GM04504 (cell line): ENCODE data around the gene LAMA3.

ENCODE experiments used
- DNase-seq: peaks from one replicate; pipeline ENCODE4 v3.0.0-alpha.2; 2012; ENCODE audit warnings: low read depth

Gene LAMA3

GRCh38 chr18:23765931-23766330 lies 76.7 kb downstream of the LAMA3 start:
- DNase-seq = no peak

DNA sequence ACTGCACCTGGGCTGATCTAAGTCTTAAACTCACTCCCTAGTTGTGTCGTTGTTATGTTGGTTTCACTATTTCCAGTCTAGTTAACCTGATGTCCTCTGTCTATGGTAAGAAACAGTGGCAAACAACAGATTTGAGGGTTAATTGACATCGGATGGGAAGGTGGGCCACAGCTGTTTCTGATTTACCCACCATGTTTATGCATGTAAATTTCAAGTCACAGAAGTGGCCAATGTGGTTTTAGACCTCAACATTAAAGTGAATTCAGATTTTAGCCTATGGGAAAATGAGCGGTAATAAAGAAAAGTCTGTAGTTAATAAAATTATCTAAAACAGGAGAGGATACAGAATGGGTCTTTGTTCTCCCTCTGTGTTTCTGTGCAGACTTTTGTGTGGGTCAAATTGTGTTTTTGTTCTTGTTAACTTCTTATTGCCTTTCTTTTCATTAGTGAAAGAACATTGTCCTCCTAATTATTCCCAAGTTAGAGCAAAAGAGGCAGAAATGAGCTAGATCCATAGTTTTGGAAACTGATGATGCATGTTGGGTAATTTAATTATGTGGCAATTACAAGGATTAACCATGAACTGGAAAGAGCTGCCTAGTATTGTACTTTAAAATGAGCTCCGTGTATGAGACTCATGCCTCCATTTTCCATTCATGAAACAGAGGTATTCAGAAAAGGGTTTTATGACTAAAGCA lies 83.2 kb downstream of the LAMA3 start:
- DNase-seq = no peak

- no peak for DNase-seq
These were observed 87.1 kb downstream of the LAMA3 start for GRCh38 chr18:23776306-23776705.

- DNase-seq = no peak
These were observed 89.6 kb downstream of the LAMA3 start for GRCh38 chr18:23778828-23779227.

GRCh38 chr18:23779696-23780303 lies 90.5 kb downstream of the LAMA3 start:
- peak; percentile 6 for DNase-seq

DNA sequence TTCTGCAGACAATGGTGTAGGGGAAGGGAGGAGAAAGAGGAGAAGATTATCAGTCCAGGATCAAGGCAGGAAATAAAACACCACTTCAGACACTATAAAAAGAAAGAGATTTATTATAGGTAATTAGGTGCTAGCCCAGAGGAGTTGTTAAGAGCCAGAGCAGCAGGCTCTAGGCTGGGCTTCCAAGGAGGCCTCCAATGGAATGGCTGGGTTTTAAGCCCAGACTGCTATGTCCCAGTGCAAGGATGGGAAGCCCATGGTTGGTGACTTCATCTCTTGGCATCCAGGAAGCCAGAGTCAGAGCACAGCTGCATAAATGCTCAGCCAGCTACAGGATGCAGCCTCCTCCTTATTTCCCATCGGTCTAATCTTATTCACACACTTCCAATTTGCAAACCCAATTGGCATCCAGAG lies 95.6 kb downstream of the LAMA3 start:
- DNase-seq = peak; percentile 82

GRCh38 chr18:23793051-23793450 lies 103.8 kb downstream of the LAMA3 start:
- no peak for DNase-seq

DNA sequence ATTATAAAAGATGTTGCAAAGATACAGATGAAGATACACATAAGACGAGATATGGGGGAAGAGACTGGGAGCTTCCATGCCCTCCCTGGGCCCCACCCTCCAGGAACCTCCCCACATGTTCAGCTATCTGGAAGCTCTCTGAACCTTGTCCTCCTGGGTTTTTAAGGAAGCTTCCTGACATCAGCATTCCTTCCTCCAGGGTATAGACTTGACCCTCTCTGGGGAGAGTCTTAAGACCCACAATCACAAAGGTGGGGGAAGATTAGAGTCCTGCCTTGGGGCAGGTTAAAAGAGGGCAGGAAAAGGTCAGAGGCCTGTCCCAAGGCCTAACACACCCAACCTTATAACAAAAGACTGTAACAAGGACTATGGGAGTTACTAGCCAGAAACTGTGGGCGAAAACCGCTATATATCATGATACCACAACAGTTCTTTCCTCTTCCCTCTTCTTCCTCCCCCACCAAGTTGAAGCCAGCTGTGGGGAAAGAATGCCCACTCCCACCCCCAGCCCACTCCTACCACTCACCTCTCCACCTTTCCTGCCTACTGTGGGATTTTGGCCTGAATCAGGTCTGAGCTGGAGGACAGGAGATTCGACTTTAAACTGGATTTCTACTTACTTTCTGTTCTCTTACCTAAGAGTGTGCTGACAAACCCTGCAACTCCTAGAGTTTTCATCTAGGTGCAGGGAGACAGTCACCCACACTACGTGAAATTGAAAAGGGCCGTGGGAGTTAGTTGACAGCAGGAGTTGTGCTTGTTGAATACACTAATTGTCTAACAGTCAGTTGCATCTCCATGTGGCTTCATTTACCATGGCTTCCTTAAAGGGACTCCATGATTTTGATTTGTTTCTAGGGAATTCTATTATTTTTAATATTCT lies 105.0 kb downstream of the LAMA3 start:
- DNase-seq = no peak

- no peak for DNase-seq
These were observed 109.0 kb downstream of the LAMA3 start for GRCh38 chr18:23798249-23798648.

DNA sequence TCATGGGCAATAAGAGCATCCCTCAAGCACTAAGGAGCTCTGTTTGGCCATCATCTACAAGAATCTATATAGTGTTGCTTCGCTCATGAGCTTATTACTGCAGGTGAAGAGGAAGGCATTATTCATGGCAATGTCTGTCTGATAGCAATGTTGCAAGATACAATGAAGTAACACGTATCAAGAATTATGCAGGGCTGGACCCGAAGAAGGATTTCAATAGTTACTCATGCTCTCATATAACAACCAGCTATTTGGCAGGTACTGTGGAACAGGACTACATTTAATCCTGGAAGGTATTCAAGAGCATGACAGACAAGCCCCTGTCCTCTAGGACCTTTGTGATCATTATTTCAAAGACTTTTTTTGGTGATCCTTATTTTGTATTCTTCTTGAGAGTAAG lies 109.6 kb downstream of the LAMA3 start:
- DNase-seq = no peak

DNA sequence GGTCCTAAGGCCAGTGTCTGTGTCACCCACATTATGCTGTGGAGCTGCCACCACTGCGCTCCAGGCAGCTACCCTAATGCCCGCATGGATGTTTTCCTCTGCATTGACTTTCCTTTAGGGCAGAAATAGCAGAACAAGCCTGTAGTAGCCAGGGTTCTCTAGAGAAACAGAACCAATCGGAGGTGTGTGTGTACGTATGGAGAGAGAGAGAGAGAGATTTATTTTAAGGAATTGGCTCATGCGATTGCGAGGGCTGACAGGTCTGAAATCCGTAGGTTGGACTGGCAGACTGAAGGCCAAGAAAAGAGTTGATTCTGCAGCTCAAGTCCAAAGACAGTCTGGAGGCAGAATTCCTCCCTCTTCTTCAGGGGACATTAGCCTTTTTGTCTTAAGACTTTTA lies 110.3 kb downstream of the LAMA3 start:
- no peak for DNase-seq

GRCh38 chr18:23800902-23801301 lies 111.6 kb downstream of the LAMA3 start:
- no peak for DNase-seq

GRCh38 chr18:23802817-23803216 lies 113.6 kb downstream of the LAMA3 start:
- no peak for DNase-seq

DNA sequence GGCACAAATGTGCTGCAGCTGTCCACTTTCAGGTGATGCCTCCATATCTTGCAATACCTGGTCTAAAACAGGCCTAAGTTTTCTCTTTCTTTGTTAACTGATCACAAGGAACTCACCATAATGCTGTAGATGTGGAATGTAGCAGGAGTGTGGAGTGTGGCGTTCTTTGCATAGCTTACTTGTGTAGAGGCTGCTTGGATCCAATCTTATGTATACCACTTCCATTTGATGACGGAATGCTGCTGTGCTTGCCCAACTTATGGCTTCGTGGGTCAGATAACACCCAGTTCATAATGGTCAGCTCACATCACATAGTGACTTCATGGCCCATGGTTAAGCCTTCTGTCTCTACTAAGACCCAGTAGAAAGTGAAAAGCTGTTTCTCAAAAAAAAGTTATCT lies 114.5 kb downstream of the LAMA3 start:
- no peak for DNase-seq

DNA sequence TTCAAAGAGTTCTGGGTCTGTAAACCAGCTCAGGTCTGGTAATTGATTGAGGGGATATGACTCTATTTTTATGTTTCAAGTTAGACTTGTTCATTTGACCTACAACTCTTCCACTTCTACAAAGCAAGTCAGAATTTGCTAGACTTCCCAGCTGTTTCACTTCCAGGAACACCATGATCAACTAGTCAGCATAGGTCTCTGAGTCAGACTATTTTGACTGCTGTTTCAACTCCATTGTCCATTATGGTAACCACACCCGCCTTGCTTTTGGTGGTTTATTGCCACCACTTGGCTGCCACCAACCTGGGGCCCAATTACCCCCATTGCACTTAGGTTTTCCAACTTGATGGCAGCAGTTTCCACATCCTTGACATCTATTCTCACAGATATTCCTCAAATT lies 116.6 kb downstream of the LAMA3 start:
- no peak for DNase-seq

DNA sequence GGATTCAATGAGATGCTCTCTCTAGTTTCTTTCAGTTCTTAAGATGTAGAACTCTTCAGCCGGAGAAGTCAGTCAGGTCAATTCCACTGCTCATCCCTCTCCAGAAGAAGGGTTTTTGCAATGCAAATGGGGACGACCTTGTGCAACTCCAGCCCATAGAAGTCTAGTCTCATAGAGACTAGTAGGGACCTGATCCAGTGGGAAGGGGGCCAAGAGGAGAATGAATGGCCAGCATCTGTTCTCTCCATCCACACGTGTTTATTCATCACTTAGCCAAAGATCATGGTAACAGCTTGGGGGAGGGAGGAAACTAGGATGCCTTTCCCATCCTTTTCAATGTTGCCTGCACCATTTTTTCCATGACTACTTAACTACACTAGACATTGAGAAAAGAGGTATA lies 120.2 kb downstream of the LAMA3 start:
- DNase-seq = no peak

- DNase-seq = no peak
These were observed 121.1 kb downstream of the LAMA3 start for GRCh38 chr18:23810396-23810795.

DNA sequence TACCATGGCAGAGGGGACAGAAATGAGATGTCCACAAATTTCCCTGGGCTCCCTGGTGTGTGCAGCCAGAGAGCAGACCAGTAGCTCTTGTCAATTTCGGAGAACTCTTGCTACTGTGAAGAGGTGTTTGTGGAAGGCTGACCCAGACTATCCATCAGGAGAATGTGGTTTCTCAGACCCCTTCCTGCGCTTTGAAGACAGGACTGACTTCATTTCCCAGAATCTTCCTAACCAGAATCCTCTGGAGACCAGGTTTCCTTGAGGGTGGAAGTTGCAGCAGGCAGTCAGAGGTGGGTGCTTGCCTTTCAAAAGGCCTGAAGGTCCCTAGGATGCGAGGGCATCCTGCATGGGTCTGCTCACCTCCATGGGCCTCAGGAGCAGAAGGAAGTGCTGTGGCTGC lies 121.9 kb downstream of the LAMA3 start:
- no peak for DNase-seq

DNA sequence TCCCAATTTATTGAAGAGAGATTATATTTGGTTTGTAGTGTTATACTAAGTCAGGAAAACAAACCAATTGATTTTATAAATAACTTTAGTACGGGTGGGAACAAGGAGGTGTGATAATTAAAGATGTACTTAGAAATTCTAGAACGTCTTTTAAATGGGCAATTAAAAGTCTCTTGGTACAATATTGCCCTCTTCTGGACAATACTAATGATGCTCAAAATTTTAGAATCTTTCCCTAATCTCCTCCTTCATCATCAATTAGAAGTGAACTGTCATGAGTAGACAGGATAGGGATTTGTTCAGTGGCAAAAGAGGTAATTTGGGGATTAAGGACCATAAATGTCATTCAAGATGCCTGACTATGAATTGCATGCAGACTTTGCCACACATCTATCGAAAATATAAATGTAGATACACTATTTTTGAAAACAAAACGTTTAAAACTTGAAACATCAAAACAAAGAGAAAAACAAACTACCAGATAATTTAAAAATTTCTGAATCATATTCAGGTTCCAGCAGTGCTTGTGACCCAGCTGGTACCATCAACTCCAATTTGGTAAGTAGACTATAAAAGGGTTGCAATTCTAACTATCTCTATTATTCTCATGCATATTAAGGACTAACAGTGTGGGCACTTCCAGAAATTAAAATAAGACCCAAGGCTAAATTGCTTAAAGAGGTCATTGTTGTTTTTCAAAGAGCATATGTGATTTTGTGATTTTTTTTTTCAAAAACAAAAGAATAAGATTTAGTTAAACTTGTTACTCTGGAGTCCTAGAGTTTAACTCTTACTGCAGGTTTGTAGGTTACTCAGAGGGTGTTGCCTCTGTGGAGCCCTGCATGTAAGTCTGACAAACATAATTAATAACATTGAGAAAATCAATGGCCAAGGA lies 123.5 kb downstream of the LAMA3 start:
- no peak for DNase-seq

- no peak for DNase-seq
These were observed 125.8 kb downstream of the LAMA3 start for GRCh38 chr18:23814991-23815614.

DNA sequence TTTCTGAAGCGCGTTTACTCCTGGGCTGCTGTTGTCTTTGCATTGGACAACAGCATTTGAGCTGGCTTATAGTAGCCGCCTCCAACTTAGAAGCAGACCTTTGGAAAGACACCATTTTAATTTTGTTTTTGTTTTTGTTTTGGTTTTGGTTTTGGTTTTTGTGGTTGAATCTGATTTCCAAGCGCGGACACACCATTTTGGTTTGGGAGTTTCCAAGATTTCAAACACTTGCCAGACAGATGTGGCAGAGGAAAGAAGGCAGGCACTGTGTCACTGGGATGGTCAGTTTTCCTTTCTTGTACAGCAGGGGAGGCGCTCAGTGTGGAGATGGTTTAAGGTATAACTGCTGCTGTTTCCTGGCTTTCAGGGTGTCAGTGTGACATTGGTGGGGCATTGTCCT lies 126.8 kb downstream of the LAMA3 start:
- no peak for DNase-seq

DNA sequence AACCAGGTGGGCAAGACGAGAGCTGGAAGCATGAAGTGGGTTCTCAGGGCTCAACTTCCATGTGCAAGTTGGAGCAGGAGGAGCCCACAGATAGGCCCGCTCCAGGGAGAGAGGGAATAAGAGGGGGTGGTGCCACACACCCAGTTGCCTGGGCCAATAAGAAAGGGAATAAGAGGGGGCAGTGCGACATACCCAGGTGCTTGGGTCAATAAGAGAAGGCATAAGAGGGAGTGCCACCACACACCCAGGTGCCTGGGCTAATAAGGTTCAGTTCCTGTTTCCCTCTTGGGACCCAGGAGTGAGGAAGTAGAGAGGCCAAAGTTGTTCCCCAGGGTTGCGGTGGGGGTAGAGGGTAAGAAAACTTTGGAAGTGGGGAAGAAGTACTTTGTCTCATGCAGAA lies 127.5 kb downstream of the LAMA3 start:
- no peak for DNase-seq
